Erythroblast (primary cell): ENCODE results near the gene CFAP410.

Experiments
- GATA1 ChIP-seq: IDR thresholded peaks from 2 replicates; pipeline ENCODE4 v1.6.1; 2011; ENCODE audit warnings: low read depth, mild to moderate bottlenecking, control low read depth, low read length, moderate library complexity
- POLR2A ChIP-seq: IDR thresholded peaks from 2 replicates; pipeline ENCODE4 v1.6.1; 2011; ENCODE audit warnings: mild to moderate bottlenecking, low read length

DNA sequence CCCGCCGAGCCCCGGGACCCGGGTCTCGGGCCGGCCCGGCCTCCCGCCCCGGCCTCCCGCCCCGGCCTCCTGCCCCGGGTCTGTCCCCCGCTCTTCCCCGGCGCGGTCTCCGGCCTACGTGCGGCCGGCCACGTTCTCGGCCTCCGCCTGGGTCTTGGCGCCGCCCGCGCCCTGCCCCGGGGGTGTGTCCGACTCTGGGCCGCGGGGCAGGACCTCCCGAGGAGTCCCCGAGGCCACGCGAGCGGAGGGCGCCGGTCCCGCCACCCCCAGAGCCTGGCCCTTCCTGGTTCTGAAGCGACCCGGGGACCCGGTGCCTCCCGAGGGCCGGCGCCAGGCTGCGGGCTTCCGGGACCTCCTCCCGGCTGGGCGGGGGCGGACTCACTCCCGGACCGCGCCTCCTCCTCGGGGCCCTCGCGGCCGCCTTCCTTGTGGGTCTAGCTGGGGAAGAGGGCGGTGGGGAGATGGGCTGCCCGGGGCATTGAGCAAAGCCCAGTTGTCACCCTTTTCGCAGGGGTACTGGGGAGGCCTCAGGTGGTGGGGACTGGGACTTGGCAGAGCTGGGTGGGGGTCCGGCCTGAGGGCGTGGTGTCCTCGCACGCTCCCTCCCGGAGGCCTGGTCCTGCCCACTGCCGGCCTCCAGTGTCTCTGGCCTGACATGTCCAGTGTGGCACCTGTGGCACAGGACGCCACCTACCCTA is 38.8 kb downstream of the CFAP410 start:
- TF ChIP-seq POLR2A (no peak), GATA1 (no peak)
